Stimulated activated CD4-positive, alpha-beta T cell treated with anti-CD3 and anti-CD28 coated beads, Interleukin-2, amount 100 ng/mL, for 4 hours (primary cell): Measurements from ENCODE around the gene ZBTB14.

Source experiments
- DNase-seq: peaks from one replicate; pipeline ENCODE4 v3.0.0-alpha.2; 2020; ENCODE audit warnings: low read depth

The ZBTB14 gene, protein sequence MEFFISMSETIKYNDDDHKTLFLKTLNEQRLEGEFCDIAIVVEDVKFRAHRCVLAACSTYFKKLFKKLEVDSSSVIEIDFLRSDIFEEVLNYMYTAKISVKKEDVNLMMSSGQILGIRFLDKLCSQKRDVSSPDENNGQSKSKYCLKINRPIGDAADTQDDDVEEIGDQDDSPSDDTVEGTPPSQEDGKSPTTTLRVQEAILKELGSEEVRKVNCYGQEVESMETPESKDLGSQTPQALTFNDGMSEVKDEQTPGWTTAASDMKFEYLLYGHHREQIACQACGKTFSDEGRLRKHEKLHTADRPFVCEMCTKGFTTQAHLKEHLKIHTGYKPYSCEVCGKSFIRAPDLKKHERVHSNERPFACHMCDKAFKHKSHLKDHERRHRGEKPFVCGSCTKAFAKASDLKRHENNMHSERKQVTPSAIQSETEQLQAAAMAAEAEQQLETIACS

DNA sequence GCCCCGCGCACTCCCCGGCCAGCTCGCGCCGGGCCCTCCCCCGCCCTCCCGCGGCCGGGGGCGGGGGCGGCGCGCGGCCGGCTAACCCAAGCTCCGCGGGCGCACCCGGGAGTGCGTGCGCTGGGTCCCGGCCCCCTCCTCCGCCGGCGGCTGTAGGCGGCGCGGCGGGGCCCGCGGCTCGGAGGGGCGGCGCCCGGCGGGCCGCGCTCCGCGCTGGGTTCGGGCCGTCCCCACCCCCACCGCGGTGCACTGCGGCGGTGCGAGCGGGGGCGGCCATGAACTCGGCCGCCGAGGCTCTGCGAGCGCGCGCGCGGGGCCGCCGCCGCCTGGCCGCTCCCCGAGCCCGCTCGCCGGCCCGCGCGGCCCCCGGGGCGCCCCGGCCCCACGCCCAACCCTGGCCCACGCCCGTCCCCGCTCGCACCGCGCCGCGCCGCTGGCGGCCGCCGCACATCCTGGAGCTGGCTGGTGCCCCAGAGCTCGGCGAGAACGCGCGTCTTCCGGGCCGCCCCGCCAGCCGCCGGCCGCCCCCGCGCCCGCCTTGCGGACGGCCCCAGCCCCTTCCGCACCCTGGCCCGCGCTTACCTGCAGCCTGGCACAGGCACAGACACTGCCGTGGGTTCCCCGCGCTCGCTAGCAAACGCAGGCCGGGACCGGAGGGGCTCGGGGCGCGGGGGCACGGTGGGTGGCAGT, at the start of gene ZBTB14:
Gene ZBTB14 (minus strand): TSS at position 496 of the 690 bp plus-strand sequence. CDS start 2,480 bp downstream, outside the sequence.
- peak; percentile 55 for DNase-seq

DNA sequence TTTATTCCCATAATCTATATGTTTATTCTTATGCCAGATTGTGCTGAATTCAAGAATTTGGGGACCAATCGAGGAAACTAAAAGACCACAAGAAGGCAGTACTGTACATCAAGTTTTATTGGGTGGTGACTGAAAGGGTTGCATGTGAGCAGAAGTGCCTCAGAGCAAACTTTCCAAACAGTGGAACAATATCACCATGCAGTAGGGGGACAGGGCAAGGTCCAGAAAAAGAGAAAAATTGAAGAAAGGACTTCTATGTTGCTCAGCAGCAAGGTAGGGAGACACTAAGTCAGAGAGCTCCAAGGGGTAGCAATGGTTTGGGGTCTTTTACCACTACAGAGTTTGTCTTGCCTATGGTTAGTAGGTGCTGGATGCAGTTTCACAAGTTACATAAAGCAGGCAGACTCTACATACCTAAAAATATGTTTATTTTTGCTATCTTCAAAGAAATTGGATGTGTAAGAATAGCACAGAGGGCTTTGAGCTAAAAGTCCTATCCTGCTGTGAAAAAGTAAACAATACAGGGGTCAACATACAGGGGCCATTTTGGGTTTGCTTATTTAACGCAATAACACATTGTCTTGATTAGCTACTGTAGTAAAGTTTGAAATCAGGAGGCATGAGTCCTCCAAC, 43.8 kb upstream of the ZBTB14 start:
- no peak for DNase-seq

DNA sequence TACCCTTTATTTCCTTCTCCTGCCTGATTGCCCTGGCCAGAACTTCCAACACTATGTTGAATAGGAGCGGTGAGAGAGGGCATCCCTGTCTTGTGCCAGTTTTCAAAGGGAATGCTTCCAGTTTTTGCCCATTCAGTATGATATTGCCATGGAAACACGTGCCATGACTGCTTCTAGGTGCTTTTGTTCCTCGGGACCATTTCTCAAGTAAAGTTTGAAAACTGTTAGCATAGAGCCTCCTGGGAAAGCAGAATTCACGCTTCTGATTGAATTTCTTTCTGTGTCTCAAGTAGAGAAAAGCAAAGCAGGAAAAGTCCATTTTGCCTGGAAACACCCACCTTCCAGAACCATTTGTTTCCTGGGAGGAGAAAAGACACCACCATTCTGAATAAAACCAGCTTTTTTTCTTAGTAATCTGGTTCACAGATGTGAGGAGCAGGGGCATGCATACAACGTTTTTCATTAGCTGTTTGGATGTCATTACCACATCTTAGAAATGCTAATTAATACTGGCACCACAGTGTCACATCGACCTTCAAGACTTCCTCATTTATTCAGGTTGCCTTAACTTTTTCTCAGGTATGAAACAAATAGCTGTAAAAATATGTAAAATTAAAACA, 39.0 kb upstream of the ZBTB14 start:
- no peak for DNase-seq

DNA sequence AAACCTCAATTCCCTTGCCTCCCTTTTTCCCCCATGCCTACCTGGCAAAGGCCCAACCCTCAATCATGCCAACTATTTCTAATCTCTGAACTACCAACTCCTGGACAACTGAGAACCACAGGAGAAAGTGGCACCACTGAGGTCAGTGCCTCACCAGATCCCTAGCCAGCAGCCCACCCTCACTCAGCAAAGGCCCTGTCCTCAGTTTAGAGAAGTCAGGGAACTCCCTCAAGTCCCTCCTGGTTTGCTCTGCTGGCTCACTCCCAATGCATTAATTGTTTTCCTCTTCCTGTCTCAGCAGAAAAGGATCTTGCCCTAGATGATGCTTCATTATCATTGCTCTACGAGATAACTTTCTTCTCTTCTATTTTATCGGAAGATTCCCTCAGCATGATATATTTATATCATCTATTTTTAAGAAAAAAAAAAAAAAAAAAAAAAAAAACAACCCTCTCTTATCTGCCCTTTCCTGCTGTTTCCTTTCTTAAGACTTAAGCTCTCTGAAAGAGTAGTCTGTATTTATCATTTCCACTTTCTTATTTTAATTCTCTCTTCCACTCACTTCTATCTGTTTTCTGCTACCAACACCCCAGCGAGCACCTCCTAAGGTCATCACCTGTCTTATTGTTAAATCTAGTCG, 22.7 kb upstream of the ZBTB14 start:
- DNase-seq: no peak

GRCh38 chr18:5317186-5317585, 21.7 kb upstream of the ZBTB14 start:
- DNase-seq: no peak

DNA sequence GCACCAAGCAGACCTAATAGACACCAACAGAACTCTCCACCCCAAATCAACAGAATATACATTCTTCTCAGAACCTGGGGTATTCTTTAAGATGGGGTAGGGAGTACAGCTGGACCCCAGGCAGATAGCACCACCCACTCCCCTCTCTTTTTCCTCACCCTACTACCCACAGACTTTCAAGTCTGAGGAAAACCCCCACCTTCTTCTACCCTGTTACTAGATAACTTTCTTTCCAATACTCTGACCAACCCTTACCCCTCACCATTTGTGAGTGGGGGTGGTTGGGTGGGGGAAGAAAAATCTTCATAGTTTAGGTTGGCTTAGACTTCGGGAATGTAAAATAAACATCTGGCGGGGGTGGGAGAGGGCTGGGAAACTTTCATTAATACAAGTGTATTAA, 20.3 kb upstream of the ZBTB14 start:
- DNase-seq: no peak

- no peak for DNase-seq
These were observed 15.9 kb upstream of the ZBTB14 start for GRCh38 chr18:5311301-5311989.

GRCh38 chr18:5309888-5310470, 14.5 kb upstream of the ZBTB14 start:
- peak; percentile 15 for DNase-seq

DNA sequence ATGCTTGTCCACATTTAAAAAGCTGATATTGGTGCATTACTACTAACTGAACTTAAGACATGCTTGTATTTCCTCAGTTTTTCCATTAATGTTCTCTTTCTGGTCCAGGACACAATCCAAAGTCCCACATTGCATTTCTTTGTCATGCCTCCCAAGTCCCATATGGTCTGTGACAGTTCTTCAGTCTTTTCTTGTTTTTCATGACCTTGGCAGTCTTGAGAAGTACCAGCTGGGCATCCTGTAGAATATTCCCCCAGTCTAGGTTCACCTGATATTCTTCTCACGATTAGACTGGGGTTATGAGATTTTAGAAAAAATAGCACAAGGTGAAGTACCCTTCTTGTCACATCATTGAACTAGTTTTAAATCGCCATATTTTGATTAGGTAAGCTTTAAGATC, 10.3 kb upstream of the ZBTB14 start:
- no peak for DNase-seq

- no peak for DNase-seq
These were observed 8.7 kb upstream of the ZBTB14 start for GRCh38 chr18:5304232-5304631.

GRCh38 chr18:5303636-5304035, 8.1 kb upstream of the ZBTB14 start:
- DNase-seq: no peak

DNA sequence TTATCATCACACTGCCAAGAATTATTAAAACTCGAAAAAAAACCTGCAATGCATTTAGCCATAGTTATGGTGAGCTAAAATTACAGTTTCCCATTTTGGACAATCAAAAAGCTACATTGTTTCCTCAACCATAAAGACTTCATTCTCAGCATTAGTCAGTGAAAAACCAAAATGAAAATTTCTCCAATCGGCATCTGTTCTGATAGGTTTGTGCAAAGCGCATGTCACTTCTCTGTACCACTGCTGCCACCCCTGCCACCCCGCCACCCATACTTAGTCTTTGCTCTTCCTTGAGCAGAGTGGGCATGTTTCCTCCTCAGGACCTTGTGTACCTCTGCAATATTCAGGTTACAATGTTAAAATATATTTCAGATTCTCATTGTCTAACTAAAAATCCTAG, 7.1 kb upstream of the ZBTB14 start:
- no peak for DNase-seq

GRCh38 chr18:5300476-5301010, 5.0 kb upstream of the ZBTB14 start:
- DNase-seq: no peak

GRCh38 chr18:5298156-5298852, 2.8 kb upstream of the ZBTB14 start:
- DNase-seq: no peak

DNA sequence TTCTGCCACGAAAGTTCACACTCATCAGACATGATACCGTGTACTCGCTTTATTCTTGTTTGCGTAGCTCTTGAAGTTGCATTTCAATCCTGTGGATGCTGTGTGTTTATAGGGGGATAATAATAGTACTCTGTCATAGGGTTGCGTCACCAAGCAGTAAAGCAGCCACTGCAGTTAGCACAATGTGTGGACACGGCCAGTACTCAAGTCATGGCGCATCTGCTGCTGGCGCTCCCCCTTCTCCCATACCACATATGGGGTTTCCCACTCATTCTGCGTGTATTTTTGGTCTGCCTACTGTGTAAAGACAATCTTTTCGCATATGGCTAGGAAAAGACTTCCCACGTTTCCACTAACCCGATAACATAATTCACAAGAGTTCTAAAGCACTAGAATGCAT, 2.1 kb upstream of the ZBTB14 start:
- DNase-seq: no peak

- DNase-seq: peak; percentile 26
These were observed 1.3 kb upstream of the ZBTB14 start for GRCh38 chr18:5296706-5297320.

DNA sequence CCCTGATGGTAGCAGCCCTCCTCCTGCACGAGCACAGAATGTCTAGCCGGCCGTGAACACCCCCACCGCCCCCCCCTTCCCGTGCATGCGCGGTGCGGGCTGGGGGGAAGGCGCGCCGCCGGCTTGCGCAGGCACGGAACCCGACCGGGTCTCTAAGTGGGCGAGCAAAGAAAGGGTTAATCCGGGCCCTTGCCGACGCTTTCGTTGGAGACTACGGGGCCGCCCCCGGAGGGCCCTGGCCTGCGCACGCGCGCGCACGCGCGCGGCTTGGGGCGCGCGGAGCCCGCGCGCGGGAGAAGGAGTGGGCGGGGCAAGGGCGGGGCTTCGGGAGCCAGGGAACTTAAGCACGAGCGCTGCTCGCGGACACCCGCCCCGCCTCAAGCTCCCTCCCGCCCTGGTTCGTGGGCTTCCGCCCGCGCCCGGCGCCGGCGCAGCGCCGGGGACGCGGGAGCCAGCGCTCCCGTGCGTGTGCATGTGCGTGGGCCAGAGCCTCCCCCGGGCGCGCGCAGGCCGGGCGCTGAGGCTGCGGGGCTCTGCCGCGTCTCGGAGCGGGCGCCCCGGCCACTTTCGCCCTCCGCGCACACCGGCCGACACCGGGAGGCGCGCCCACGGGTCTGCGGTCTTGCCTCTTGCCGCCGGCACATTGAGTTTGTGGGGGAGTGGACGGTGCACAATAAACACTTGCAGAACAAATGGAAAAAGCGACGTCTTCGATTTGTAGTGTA, 617 bp upstream of the ZBTB14 start:
- DNase-seq: peak; percentile 90

DNA sequence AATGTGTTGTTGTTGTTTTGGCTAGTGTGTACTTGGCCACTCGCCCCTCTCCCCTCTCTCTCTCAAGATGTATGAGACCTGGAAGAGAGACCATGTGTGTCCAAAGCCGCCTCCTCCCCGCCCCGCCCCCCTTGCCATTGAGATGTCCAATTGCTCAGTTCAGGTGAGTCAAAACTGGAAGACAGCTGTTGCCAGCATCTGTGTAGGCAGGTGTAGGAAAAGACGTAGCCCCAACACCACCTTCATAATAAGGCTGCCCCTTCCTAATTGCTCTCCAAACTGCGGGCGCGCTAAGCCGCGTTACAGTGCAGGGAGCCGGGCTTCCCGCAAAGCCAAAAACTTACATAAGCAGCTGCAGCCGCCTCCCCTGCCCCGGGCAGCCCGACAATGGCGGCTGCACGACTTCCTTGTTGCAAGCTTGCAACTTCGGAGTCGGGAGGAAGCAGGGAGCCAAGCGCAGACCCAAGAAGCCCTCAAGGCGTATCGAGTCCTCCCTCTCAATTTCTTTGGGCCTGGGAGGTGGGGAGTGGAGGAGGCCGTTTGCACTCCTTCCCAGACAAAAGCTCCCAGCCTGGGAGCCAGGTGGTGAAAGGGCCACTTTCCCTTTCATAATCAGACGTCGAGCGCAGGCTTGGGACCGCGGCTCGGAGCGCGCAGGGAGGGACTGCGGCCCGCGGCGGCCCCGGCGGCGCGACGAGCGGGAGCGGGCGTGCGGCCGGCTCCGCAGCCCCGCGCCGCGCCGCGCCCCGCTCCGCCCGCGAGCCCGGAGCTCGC, 882 bp downstream of the ZBTB14 start:
- peak; percentile 17 for DNase-seq
